HL-60/S4 treated with retinoic acid at 250 ng/mL for 4 days and 3 days (cell line): Measurements from ENCODE around the gene MNT.

Source experiments
- in situ Hi-C: fragments of 300-500 bp; cut with MboI; formaldehyde crosslinking; loops from 2 replicates; pipeline ENCODE4 v1.7.0; 2022; ENCODE audit warnings: low sequenced_read_pairs

Gene MNT

GRCh38 chr17:2336215-2336851 lies 64.5 kb downstream of the MNT start, which contains the start of gene TSR1:
TSS of gene TSR1 (minus strand) at chr17:2336457. CDS start at chr17:2336427, 30 bp downstream.
- in situ Hi-C loops = no loop called here

GRCh38 chr17:2335726-2336214 lies 65.1 kb downstream of the MNT start:
- in situ Hi-C loops = no loop called here
